Measurements from ENCODE around the gene BICD1.
A peak's percentile ranks its signal among the peaks of the same experiment; 100 is the strongest.

- TF ChIP-seq GATA2 (IDR thresholded peaks at IDR 0.05; ENCODE audit: low read depth, low read length) (no peak), GATA3 (IDR thresholded peaks at IDR 0.05; ENCODE audit: low read depth, low read length) (peak; percentile 43; the same call in 1 of the 2 replicates)
Observed at GRCh38 chr12:32091696-32092095, 15.0 kb upstream of the BICD1 start.
